ENCODE data around the gene TMEM100. TPM values are rescaled to one million over a fixed set of nuclear protein-coding genes. Genes with fewer than 3 reads are reported as not detected.

Gene TMEM100
- total RNA-seq, 5 donors from 2014 or later (not counting 1 experiment from before 2014, with no cell fraction given): 0.35 TPM; not detected in 4

DNA sequence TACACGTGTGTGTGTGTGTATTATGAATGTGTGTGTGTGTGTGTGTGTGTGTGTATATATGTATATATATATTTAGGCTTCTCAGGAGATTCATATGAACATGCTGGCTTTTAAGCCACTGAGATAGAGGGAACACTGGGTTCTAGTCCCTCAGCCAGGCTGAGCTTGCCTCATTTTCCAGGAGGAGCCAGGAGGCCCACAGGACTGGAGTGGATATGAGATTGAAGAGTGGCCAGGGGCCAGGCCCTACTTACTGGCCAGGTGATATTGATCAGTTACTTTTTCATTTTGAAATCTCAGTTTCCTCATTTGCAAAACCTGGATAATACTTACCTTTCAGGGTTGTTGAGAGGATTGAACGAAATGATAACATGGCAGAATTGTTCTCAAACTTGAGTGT lies 34.0 kb upstream of the TMEM100 start:
- H3K27ac Mint-ChIP-seq: no peak overlapping the region
- Histone ChIP-seq H3K4me1 (ENCODE audit: control insufficient read depth in 1 of 2, extremely low read depth in 1 of 2, insufficient read depth in 2 of 2, low read length in 2 of 2) (peaks cover 0 to 3% of the 10 kb centered on the region in 2 experiments), H3K4me3 (ENCODE audit: control insufficient read depth in 1 of 2, extremely low read depth in 1 of 2, low read length in 1 of 2) (no peak overlapping the region), H3K36me3 (ENCODE audit: control insufficient read depth in 2 of 2, extremely low read depth in 1 of 2, insufficient read depth in 1 of 2, low read length in 1 of 2) (no peaks in the 10 kb centered on the region), H3K27ac (ENCODE audit: low read length) (no peak overlapping the region), H3K9me3 (no peaks in the 10 kb centered on the region), H3K27me3 (replicated peaks in 1 of 2; ENCODE audit: control insufficient read depth in 2 of 2, extremely low read depth in 1 of 2, insufficient read depth in 2 of 2, low read length in 1 of 2) (no peaks in the 10 kb centered on the region)
- no CpG with 5 or more reads among the region's 2 CpGs for WGBS (ENCODE audit: insufficient coverage)
- H3K4me1 Mint-ChIP-seq: peaks cover 9 to 16% (median 9%) of the 10 kb centered on the region in 3 donors
- CTCF ChIA-PET: no interaction called here
- no peaks in the 10 kb centered on the region for H3K9me3 Mint-ChIP-seq
- H3K4me3 Mint-ChIP-seq: no peak overlapping the region
- POLR2A ChIA-PET: no interaction called here
- H3K36me3 Mint-ChIP-seq: no peaks in the 10 kb centered on the region
- H3K27me3 Mint-ChIP-seq: no peaks in the 10 kb centered on the region
- no peak for ATAC-seq (replicated peaks in 1 of 4)
- no peak for DNase-seq

DNA sequence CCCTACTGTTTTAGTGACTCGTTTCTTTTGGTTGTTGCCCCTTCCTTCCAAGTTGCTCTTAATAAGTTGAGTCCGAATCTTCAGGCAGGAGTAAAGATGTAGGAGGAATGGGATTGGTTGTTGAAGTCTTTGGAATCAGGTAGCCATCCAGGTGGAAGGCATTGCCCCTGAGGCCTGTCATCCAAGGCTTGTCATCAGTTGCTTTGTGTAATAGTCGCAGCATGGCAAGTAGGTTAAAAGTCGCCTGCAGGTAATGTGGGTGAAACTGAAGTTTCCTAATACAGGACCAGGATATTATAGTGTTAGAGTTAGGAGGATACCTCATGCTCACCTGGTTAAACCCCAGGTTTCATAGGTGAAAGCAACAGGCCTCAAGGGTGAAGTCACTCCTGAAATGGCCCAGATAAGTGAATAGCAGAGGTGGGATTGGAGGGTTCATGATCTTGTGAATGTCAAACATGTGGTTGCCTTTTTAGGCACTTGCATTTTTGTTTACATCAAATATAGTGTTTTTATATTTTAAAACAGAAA lies 29.1 kb upstream of the TMEM100 start:
- CTCF ChIA-PET: interaction anchor here in 1 of 2 donors (1.0 to 1.2 kb wide), 2 partner anchors 17 to 964 kb away, joined by 6 read pairs; no protein-coding TSS in a partner anchor
- Mint-ChIP-seq H3K4me1 (peaks cover 20 to 31% (median 21%) of the 10 kb centered on the region in 3 donors), H3K9me3 (no peaks in the 10 kb centered on the region), H3K36me3 (no peaks in the 10 kb centered on the region), H3K4me3 (peak overlapping the region; percentile 73 to 85 (median 83)), H3K27ac (peak overlapping the region in 1 of 2 donors; percentile 36), H3K27me3 (peaks cover 8 to 16% of the 10 kb centered on the region in 2 donors)
- no peaks in the 10 kb centered on the region for H3K36me3 ChIP-seq (ENCODE audit: control insufficient read depth in 2 of 2, extremely low read depth in 1 of 2, insufficient read depth in 1 of 2, low read length in 1 of 2)
- peak overlapping the region in 1 of 2 donors; percentile 91 for H3K4me3 ChIP-seq (ENCODE audit: control insufficient read depth in 1 of 2, extremely low read depth in 1 of 2, low read length in 1 of 2)
- H3K27ac ChIP-seq (ENCODE audit: low read length): no peak overlapping the region
- POLR2A ChIA-PET: no interaction called here
- DNase-seq: no peak
- 93% methylated on average over 3 of the region's 4 CpGs for WGBS (ENCODE audit: insufficient coverage)
- H3K9me3 ChIP-seq: no peaks in the 10 kb centered on the region
- H3K4me1 ChIP-seq (ENCODE audit: control insufficient read depth in 1 of 2, extremely low read depth in 1 of 2, insufficient read depth in 2 of 2, low read length in 2 of 2): peaks cover 3 to 15% of the 10 kb centered on the region in 2 experiments
- peaks cover 0 to 2% of the 10 kb centered on the region in 2 experiments for H3K27me3 ChIP-seq (replicated peaks in 1 of 2; ENCODE audit: control insufficient read depth in 2 of 2, extremely low read depth in 1 of 2, insufficient read depth in 2 of 2, low read length in 1 of 2)
- no peak for ATAC-seq (replicated peaks in 1 of 4)

DNA sequence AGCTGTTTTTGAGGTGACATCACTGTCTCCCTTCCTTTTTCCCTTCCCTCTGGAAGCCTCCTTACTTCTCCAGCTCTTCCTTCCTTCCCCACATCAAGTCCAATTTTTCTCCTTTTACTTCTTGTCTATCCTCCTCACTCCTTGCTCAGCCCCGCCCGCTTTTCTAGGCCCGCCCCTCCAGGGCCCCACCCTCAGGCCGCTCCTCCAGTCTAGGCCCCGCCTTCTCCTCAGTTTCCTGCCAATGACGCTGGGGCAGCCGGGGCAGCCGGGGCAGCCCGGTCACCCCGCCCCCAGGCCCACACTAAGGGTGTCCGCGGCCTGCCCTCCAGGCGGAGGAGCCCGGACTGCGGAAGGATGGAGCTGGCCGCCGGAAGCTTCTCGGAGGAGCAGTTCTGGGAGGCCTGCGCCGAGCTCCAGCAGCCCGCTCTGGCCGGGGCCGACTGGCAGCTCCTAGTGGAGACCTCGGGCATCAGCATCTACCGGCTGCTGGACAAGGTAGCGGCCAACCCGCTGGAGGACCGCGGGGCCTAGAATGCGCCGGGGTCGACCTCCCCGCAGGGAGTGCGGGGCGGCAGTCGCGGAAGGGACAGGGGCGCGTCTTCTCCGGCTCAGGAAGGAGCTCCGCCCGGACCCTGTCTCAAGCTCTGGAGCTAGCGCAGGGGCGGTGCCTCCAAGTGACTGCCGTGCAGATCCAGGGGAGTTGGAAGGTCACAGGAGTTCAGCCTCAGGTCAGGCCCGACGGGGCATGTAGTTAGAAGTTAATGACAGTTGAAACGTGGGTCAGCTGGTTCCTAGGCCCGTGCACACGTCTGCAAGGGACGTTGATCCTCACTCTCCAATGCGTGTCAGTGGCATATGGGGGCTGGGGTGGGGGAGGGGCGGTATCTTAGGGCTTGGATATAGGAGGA lies 28.3 kb upstream of the TMEM100 start, which contains the start of gene PCTP:
TSS of gene PCTP (plus strand) at position 302 of the 908 bp plus-strand sequence. CDS start at position 355, 53 bp downstream.
- peaks cover 3 to 15% of the 10 kb centered on the region in 2 experiments for H3K4me1 ChIP-seq (ENCODE audit: control insufficient read depth in 1 of 2, extremely low read depth in 1 of 2, insufficient read depth in 2 of 2, low read length in 2 of 2)
- WGBS (ENCODE audit: insufficient coverage): 1% methylated on average over 50 of the region's 53 CpGs
- H3K27ac ChIP-seq (ENCODE audit: low read length): no peak within 1 kb of the TSS
- peaks cover 20 to 31% (median 21%) of the 10 kb centered on the region in 3 donors for H3K4me1 Mint-ChIP-seq
- peak within 1 kb of the TSS; percentile 6 to 36 for H3K27ac Mint-ChIP-seq
- no peaks in the 10 kb centered on the region for H3K36me3 ChIP-seq (ENCODE audit: control insufficient read depth in 2 of 2, extremely low read depth in 1 of 2, insufficient read depth in 1 of 2, low read length in 1 of 2)
- H3K36me3 Mint-ChIP-seq: no peaks in the 10 kb centered on the region
- ATAC-seq (replicated peaks in 1 of 4): peak; percentile 94 to 97 (median 96)
- H3K4me3 Mint-ChIP-seq: peak within 1 kb of the TSS; percentile 73 to 85 (median 83)
- no peaks in the 10 kb centered on the region for H3K9me3 ChIP-seq
- peak; percentile 55 to 84 (median 72) for DNase-seq
- no peaks in the 10 kb centered on the region for H3K9me3 Mint-ChIP-seq
- peaks cover 0 to 2% of the 10 kb centered on the region in 2 experiments for H3K27me3 ChIP-seq (replicated peaks in 1 of 2; ENCODE audit: control insufficient read depth in 2 of 2, extremely low read depth in 1 of 2, insufficient read depth in 2 of 2, low read length in 1 of 2)
- H3K4me3 ChIP-seq (ENCODE audit: control insufficient read depth in 1 of 2, extremely low read depth in 1 of 2, low read length in 1 of 2): peak within 1 kb of the TSS; percentile 70 to 91
- ChIA-PET CTCF (interaction anchor here (0.6 to 1.3 kb wide), 5 partner anchors 11 to 965 kb away, joined by 3 to 8 read pairs (median 6); no protein-coding TSS in a partner anchor), POLR2A (interaction anchor here in 1 of 2 donors (0.6 kb wide), 1 partner anchor 9 kb away, joined by 3 read pairs; no protein-coding TSS in a partner anchor)
- peaks cover 13 to 22% of the 10 kb centered on the region in 2 donors for H3K27me3 Mint-ChIP-seq

DNA sequence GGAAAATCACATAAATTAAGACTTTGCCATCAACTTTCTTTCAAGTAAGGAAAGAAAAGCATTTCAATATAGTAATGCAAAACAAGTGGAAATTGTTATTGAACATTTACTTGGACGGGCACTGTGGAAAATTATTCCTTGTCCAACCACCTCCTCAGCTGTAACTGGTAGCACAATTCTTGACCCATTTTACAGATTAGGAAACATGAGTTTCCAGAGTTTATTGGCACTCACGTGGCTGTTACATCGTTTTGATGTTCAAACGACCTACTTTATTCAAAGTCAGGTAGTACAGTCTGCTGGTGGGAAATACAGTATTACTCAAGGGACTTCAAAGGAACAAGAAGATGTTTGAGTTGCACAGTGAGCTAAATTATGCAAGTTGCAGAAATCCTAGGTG lies 27.3 kb upstream of the TMEM100 start:
- ATAC-seq (replicated peaks in 1 of 4): no peak
- peaks cover 18 to 29% of the 10 kb centered on the region in 2 donors for H3K27me3 Mint-ChIP-seq
- Histone ChIP-seq H3K27me3 (replicated peaks in 1 of 2; ENCODE audit: control insufficient read depth in 2 of 2, extremely low read depth in 1 of 2, insufficient read depth in 2 of 2, low read length in 1 of 2) (peaks cover 0 to 2% of the 10 kb centered on the region in 2 experiments), H3K27ac (ENCODE audit: low read length) (no peak overlapping the region), H3K4me1 (ENCODE audit: control insufficient read depth in 1 of 2, extremely low read depth in 1 of 2, insufficient read depth in 2 of 2, low read length in 2 of 2) (peaks cover 3 to 15% of the 10 kb centered on the region in 2 experiments), H3K4me3 (ENCODE audit: control insufficient read depth in 1 of 2, extremely low read depth in 1 of 2, low read length in 1 of 2) (no peak overlapping the region), H3K9me3 (no peaks in the 10 kb centered on the region), H3K36me3 (ENCODE audit: control insufficient read depth in 2 of 2, extremely low read depth in 1 of 2, insufficient read depth in 1 of 2, low read length in 1 of 2) (no peaks in the 10 kb centered on the region)
- no peaks in the 10 kb centered on the region for H3K36me3 Mint-ChIP-seq
- H3K4me3 Mint-ChIP-seq: peak overlapping the region; percentile 73 to 85 (median 83)
- H3K4me1 Mint-ChIP-seq: peaks cover 20 to 31% (median 21%) of the 10 kb centered on the region in 3 donors
- no peak overlapping the region for H3K27ac Mint-ChIP-seq
- H3K9me3 Mint-ChIP-seq: no peaks in the 10 kb centered on the region
- no peak for DNase-seq
- no CpG with 5 or more reads among the region's 4 CpGs for WGBS (ENCODE audit: insufficient coverage)
- POLR2A ChIA-PET: no interaction called here
- CTCF ChIA-PET: interaction anchor here in 1 of 2 donors (0.7 to 1.3 kb wide), 2 partner anchors 10 to 201 kb away, joined by 3 read pairs; no protein-coding TSS in a partner anchor

DNA sequence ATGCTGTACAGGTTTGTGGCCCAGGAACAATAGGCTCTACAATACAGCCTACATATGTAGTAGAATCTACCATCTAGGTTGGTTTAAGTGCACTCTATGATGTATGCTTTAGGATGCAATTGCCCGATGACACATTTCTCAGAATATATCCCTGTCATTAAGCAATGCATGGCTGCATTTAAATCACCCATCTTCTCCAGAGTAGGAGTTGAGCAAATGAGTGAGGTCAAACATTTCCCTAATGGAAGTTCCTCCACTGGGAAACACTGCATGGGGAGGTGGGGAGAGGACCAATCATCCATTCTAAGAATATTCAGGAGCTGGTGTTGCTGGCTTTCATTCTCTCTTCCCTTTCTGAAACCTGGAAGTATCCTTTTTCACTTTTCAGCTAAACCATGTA lies 26.2 kb upstream of the TMEM100 start:
- Histone ChIP-seq H3K27me3 (replicated peaks in 1 of 2; ENCODE audit: control insufficient read depth in 2 of 2, extremely low read depth in 1 of 2, insufficient read depth in 2 of 2, low read length in 1 of 2) (peaks cover 0 to 2% of the 10 kb centered on the region in 2 experiments), H3K4me3 (ENCODE audit: control insufficient read depth in 1 of 2, extremely low read depth in 1 of 2, low read length in 1 of 2) (no peak overlapping the region), H3K36me3 (ENCODE audit: control insufficient read depth in 2 of 2, extremely low read depth in 1 of 2, insufficient read depth in 1 of 2, low read length in 1 of 2) (no peaks in the 10 kb centered on the region), H3K4me1 (ENCODE audit: control insufficient read depth in 1 of 2, extremely low read depth in 1 of 2, insufficient read depth in 2 of 2, low read length in 2 of 2) (peaks cover 3 to 15% of the 10 kb centered on the region in 2 experiments), H3K27ac (ENCODE audit: low read length) (no peak overlapping the region), H3K9me3 (no peaks in the 10 kb centered on the region)
- CTCF ChIA-PET: no interaction called here
- no peak overlapping the region for H3K27ac Mint-ChIP-seq
- no peaks in the 10 kb centered on the region for H3K36me3 Mint-ChIP-seq
- POLR2A ChIA-PET: no interaction called here
- no peak for ATAC-seq (replicated peaks in 1 of 4)
- H3K9me3 Mint-ChIP-seq: no peaks in the 10 kb centered on the region
- H3K4me1 Mint-ChIP-seq: peaks cover 20 to 31% (median 21%) of the 10 kb centered on the region in 3 donors
- DNase-seq: no peak
- H3K27me3 Mint-ChIP-seq: peaks cover 18 to 29% of the 10 kb centered on the region in 2 donors
- WGBS (ENCODE audit: insufficient coverage): no CpG with 5 or more reads among the region's 1 CpG
- H3K4me3 Mint-ChIP-seq: no peak overlapping the region

DNA sequence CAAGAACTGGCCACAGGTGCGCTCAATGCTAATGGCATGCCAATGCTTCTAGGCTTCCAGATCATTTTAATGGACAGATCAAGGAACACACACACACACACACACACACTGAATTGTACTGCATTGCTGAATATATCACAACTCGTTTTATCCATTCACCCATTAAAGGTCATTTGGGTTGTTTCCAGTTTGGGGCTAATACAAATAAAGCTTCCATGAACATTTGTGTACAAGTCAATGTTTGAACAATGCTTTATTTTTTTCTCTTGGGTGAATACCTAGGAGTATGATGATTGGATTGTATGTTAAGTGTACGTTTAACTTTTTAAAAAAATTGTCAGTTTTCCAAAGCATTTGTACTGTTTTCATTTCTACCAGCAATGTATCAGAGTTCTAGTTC lies 24.5 kb upstream of the TMEM100 start:
- H3K27ac Mint-ChIP-seq: no peak overlapping the region
- Histone ChIP-seq H3K27me3 (replicated peaks in 1 of 2; ENCODE audit: control insufficient read depth in 2 of 2, extremely low read depth in 1 of 2, insufficient read depth in 2 of 2, low read length in 1 of 2) (peaks cover 0 to 2% of the 10 kb centered on the region in 2 experiments), H3K27ac (ENCODE audit: low read length) (no peak overlapping the region), H3K36me3 (ENCODE audit: control insufficient read depth in 2 of 2, extremely low read depth in 1 of 2, insufficient read depth in 1 of 2, low read length in 1 of 2) (no peaks in the 10 kb centered on the region), H3K9me3 (no peaks in the 10 kb centered on the region), H3K4me1 (ENCODE audit: control insufficient read depth in 1 of 2, extremely low read depth in 1 of 2, insufficient read depth in 2 of 2, low read length in 2 of 2) (peaks cover 3 to 15% of the 10 kb centered on the region in 2 experiments), H3K4me3 (ENCODE audit: control insufficient read depth in 1 of 2, extremely low read depth in 1 of 2, low read length in 1 of 2) (no peak overlapping the region)
- no peak for DNase-seq
- H3K4me3 Mint-ChIP-seq: no peak overlapping the region
- CTCF ChIA-PET: no interaction called here
- H3K36me3 Mint-ChIP-seq: no peaks in the 10 kb centered on the region
- no peaks in the 10 kb centered on the region for H3K9me3 Mint-ChIP-seq
- peaks cover 16 to 20% (median 17%) of the 10 kb centered on the region in 3 donors for H3K4me1 Mint-ChIP-seq
- 100% methylated on average over 1 of the region's 3 CpGs for WGBS (ENCODE audit: insufficient coverage)
- ATAC-seq (replicated peaks in 1 of 4): no peak
- H3K27me3 Mint-ChIP-seq: peaks cover 21 to 32% of the 10 kb centered on the region in 2 donors
- POLR2A ChIA-PET: no interaction called here
